MM.1S (cell line): ENCODE results near the gene EP300.

Experiments
- DNase-seq: peaks from one replicate; pipeline ENCODE4 v3.0.0-alpha.2; 2015
- H2AFZ ChIP-seq: fragments of 300-600 bp; sonication (generic); 2 replicates; pipeline ENCODE4 v1.6.0; 2016; ENCODE audit warnings: antibody characterized with exemption, low read length
- H3F3A ChIP-seq: fragments of 300-600 bp; sonication (generic); 2 replicates; pipeline ENCODE4 v1.6.1; 2016; ENCODE audit warnings: mild to moderate bottlenecking, antibody characterized with exemption, low read length, moderate library complexity, mixed read lengths; ENCODE audit not compliant: insufficient read depth
- H3K27ac ChIP-seq: fragments of 300-600 bp; sonication (generic); 2 replicates; pipeline ENCODE4 v1.5.1; 2016; ENCODE audit warnings: mild to moderate bottlenecking, low read length
- H3K27me3 ChIP-seq: fragments of 300-600 bp; sonication (generic); replicated peaks from 2 replicates; pipeline ENCODE4 v1.6.0; 2016; ENCODE audit warnings: low read length; ENCODE audit not compliant: insufficient read depth
- H3K36me3 ChIP-seq: fragments of 300-600 bp; sonication (generic); replicated peaks from 2 replicates; pipeline ENCODE4 v1.6.1; 2016; ENCODE audit warnings: mild to moderate bottlenecking, low read length, mixed read lengths; ENCODE audit not compliant: insufficient read depth
- H3K4me1 ChIP-seq: fragments of 300-600 bp; sonication (generic); 2 replicates; pipeline ENCODE4 v1.6.1; 2016; ENCODE audit warnings: low read length, mixed read lengths
- H3K4me2 ChIP-seq: fragments of 300-600 bp; sonication (generic); 2 replicates; pipeline ENCODE4 v1.6.0; 2016; ENCODE audit warnings: low read depth, low read length
- H3K4me3 ChIP-seq: fragments of 300-600 bp; sonication (generic); 2 replicates; pipeline ENCODE4 v1.5.1; 2016; ENCODE audit warnings: low read length, mixed read lengths
- H3K79me2 ChIP-seq: fragments of 300-600 bp; sonication (generic); 2 replicates; pipeline ENCODE4 v1.6.1; 2016; ENCODE audit warnings: mixed run types, low read length, mixed read lengths
- H3K9ac ChIP-seq: fragments of 300-600 bp; sonication (generic); 2 replicates; pipeline ENCODE4 v1.6.1; 2016; ENCODE audit warnings: low read length, mixed read lengths
- H3K9me2 ChIP-seq: fragments of 300-600 bp; sonication (generic); replicated peaks from 2 replicates; pipeline ENCODE4 v1.6.1; 2016; ENCODE audit warnings: mild to moderate bottlenecking, low read length, mixed read lengths; ENCODE audit not compliant: insufficient read depth
- H3K9me3 ChIP-seq: fragments of 300-600 bp; sonication (generic); replicated peaks from 2 replicates; pipeline ENCODE4 v1.6.1; 2016; ENCODE audit warnings: mild to moderate bottlenecking, low read length, mixed read lengths; ENCODE audit not compliant: insufficient read depth
- H4K20me1 ChIP-seq: fragments of 300-600 bp; sonication (generic); 2 replicates; pipeline ENCODE4 v1.6.1; 2016; ENCODE audit warnings: mild to moderate bottlenecking, low read length, moderate library complexity, mixed read lengths; ENCODE audit not compliant: insufficient read depth
- CTCF ChIP-seq: fragments of 300-600 bp; sonication (generic); IDR thresholded peaks from 2 replicates; pipeline ENCODE4 v1.5.1; 2016; ENCODE audit warnings: antibody characterized with exemption, low read length, mixed read lengths
- EZH2 ChIP-seq: fragments of 300-600 bp; sonication (generic); optimal IDR thresholded peaks from 2 replicates; pipeline ENCODE3; 2017; ENCODE audit warnings: low read depth, mild to moderate bottlenecking, antibody characterized with exemption, low read length, mixed read lengths
- EZH2phosphoT487 ChIP-seq: fragments of 300-600 bp; sonication (generic); IDR thresholded peaks from 2 replicates; pipeline ENCODE4 v1.6.1; 2018; ENCODE audit warnings: antibody characterized with exemption, low read length

Gene EP300

GRCh38 chr22:41110968-41111367, 18.6 kb downstream of the EP300 start:
- no peaks in the 10 kb centered on the region for H3K27me3 ChIP-seq
- H4K20me1 ChIP-seq, result peaks cover 21% of the 10 kb centered on the region
- H3K4me3 ChIP-seq, result no peak overlapping the region
- no peaks in the 10 kb centered on the region for H3F3A ChIP-seq
- no peaks in the 10 kb centered on the region for H3K9me3 ChIP-seq
- H2AFZ ChIP-seq, result no peak overlapping the region
- no peak overlapping the region for H3K9ac ChIP-seq
- no peaks in the 10 kb centered on the region for H3K4me1 ChIP-seq
- H3K36me3 ChIP-seq, result 0 out of 2 replicates have a peak, but pooled peaks cover 8% of the 10 kb centered on the region
- peaks cover 96% of the 10 kb centered on the region for H3K79me2 ChIP-seq
- no peak overlapping the region for H3K4me2 ChIP-seq
- TF ChIP-seq EZH2, result no peak
- no peak for TF ChIP-seq EZH2phosphoT487
- TF ChIP-seq CTCF, result no peak
- no peaks in the 10 kb centered on the region for H3K9me2 ChIP-seq
- H3K27ac ChIP-seq, result no peak overlapping the region
- no peak for DNase-seq

DNA sequence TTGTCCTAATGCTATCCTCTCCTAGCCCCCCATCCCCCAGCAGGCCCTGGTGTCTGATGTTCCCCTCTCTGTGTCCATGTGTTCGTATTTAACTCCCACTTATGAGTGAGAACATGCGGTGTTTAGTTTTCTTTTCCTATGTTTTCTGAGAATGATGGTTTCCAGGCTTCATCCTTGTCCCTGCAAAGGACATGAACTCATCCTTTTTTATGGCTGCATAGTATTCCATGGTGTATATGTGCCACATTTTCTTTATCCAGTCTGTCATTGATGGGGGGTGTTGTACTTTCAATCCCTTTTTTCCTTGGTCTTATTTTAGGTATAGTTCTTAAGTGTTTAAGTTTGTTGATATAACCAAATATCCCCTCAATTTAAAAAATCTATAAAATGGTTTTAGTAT, 23.9 kb downstream of the EP300 start:
- Histone ChIP-seq H4K20me1 (peaks cover 19% of the 10 kb centered on the region; the same call in 1 of the 2 replicates), H3K9me2 (no peaks in the 10 kb centered on the region), H3K9me3 (no peaks in the 10 kb centered on the region)

GRCh38 chr22:41117127-41117965, 25.0 kb downstream of the EP300 start:
- Histone ChIP-seq H3K36me3 (peaks cover 14% of the 10 kb centered on the region; the same call in 1 of the 2 replicates), H3K27me3 (no peaks in the 10 kb centered on the region), H3K9ac (no peak overlapping the region), H2AFZ (no peak overlapping the region), H3K4me2 (no peak overlapping the region), H3K4me1 (no peaks in the 10 kb centered on the region), H3K9me3 (no peaks in the 10 kb centered on the region), H3K79me2 (peaks cover 97% of the 10 kb centered on the region), H4K20me1 (peaks cover 19% of the 10 kb centered on the region; the same call in 1 of the 2 replicates), H3F3A (no peaks in the 10 kb centered on the region), H3K4me3 (no peak overlapping the region), H3K27ac (no peak overlapping the region), H3K9me2 (no peaks in the 10 kb centered on the region)
- no peak for DNase-seq
- TF ChIP-seq EZH2phosphoT487 (no peak), EZH2 (no peak)

More for the DNA sequence above, 23.9 kb downstream of the EP300 start:
- Histone ChIP-seq H3K4me2 (no peak overlapping the region), H3K27ac (no peak overlapping the region), H3K36me3 (peaks cover 14% of the 10 kb centered on the region; the same call in 1 of the 2 replicates), H2AFZ (no peak overlapping the region), H3K4me3 (no peak overlapping the region), H3F3A (no peaks in the 10 kb centered on the region), H3K4me1 (no peaks in the 10 kb centered on the region), H3K79me2 (peaks cover 95% of the 10 kb centered on the region), H3K27me3 (no peaks in the 10 kb centered on the region), H3K9ac (no peak overlapping the region)
- DNase-seq, result no peak
- no peak for TF ChIP-seq EZH2
- no peak for TF ChIP-seq CTCF
- no peak for TF ChIP-seq EZH2phosphoT487

GRCh38 chr22:41123151-41123550, 30.8 kb downstream of the EP300 start:
- no peaks in the 10 kb centered on the region for H3K9me2 ChIP-seq
- no peaks in the 10 kb centered on the region for H3K27me3 ChIP-seq
- H3K4me1 ChIP-seq, result no peaks in the 10 kb centered on the region
- no peak overlapping the region for H3K9ac ChIP-seq
- peaks cover 90% of the 10 kb centered on the region for H3K79me2 ChIP-seq
- no peak overlapping the region for H3K4me3 ChIP-seq
- no peak overlapping the region for H2AFZ ChIP-seq
- no peaks in the 10 kb centered on the region for H3K9me3 ChIP-seq
- DNase-seq, result no peak
- no peak overlapping the region for H3K4me2 ChIP-seq
- H3K36me3 ChIP-seq, result peaks cover 24% of the 10 kb centered on the region
- H4K20me1 ChIP-seq, result peaks cover 10% of the 10 kb centered on the region; the same call in 1 of the 2 replicates
- no peak overlapping the region for H3K27ac ChIP-seq
- H3F3A ChIP-seq, result no peaks in the 10 kb centered on the region
- TF ChIP-seq EZH2phosphoT487, result no peak
- no peak for TF ChIP-seq CTCF
- no peak for TF ChIP-seq EZH2
